NCI-H226 (cell line): Measurements from ENCODE around the gene ZNF497.
"Not testable (repeated sequence)": the region's sequence is repeated elsewhere in the genome, so short reads cannot be mapped to it uniquely, and the experiment has no call there.

ENCODE experiments used
- DNase-seq: peaks from one replicate; pipeline ENCODE4 v3.0.0-alpha.2; 2015

Gene ZNF497

DNA sequence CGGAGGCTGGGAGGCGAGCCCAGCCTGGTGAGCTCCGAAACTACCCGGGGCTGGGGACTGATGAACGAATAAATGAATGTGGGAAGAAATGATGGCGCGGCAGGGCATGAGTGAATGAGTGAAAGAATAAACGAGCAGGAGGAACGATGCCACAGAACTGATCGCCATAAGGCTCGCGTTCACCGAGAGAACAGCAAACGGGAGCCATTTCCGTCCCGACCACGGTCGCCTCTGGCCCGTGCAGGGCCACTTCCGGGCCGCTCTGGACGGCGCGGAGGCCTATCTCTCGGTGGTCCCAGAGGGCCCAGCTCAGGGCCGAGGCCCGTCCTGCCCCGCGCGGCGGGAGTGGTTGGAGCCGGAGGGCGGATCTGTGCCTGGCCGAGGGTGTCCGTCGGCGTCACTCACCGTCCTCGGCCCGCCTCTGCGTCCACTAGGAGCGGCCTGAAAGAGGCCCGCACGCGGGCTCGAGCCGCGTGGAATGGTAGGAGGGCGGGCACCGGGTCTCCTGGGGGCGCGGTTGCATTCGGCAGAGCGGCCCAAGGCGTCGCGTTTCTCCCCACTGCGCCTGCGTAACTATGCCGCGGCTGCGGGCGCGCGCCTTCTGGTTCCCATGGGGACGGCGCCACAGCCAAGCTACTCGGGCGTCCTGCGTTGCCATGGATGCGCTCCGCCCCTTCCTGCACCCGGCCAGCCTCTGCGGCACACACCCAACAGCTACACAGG is at the start of gene ZNF497:
Gene ZNF497 (minus strand): TSS at position 480 of the 723 bp plus-strand sequence. CDS start 5,116 bp downstream, outside the sequence.
- peak; percentile 98 for DNase-seq

DNA sequence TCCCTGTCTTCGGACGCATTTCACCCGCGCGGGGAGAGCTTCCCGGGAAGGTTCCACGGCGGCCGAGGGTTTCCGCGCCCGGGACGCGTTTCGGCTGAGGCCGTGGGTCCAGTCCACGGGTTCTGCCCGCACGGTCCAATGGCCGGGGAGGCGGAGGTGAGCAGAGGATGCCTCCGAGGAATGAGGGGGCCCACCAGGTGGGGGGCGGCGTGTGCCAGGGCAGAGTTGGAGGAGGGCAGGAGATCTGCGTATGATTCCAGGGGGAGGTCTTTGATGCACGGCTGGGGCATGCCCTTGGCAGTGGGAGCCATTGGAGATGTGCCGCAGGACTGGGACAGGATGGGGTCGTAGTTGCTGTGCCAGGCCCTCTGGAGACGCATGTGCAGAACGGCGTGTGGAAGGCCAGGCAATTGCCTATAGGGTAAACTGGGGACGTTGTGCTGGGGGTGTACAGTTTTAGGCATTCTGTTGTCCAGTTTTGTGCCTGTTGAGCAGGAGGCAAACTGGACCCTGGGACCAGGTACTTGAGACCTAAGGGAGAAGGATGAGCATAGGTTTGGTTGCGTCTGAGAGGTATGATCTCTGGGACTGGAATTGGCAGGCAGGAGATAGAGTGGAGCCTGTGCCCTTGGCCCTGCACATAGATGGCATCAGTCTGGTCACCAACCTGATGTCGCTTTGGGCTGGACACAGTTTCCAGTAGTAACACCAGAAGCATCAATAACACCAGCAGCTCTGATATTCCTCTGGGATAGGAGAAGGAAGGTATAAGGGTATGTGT is 46.6 kb upstream of the ZNF497 start:
- DNase-seq = no peak

DNA sequence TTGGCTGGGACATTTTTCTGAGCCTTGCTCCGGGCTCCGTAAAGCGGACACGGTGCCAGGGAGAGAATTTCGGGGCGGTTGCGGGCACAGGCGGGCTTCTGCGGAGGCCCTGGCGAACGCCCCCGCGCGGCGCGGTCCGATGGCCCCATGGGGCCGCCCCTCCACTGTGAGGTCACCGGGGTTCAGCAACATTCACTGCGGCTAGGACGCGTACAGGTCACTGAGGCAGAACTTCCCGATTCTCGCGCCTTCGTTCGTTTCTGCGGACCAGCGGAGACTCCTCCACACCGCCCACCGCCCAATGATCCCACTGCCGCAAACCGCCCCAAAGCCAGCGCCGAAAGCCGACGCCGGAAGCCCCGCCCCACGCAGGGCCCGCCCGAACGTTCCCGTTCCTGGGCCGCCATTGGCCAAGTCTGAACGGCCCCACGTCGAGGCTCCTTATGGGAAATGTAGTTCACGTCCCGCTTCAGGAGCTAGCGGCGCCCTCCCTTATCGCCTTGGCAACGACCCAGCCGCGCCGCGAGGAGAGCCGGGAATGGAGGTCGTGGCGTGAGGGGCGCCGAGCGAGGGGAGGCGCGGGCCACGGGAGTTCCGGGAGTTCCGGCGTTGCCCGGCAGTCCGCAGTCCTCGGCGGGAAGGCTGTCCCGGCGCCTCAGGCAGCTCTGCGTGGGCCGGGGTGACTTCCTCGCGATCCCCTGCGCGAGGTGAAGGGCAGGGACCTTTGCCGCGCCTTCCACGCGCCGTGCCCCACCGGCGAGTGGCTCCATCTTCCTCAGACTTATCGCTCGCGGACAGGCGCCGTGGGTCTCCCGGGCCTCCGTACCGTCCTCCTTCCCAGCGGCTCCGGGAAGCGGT is 45.8 kb upstream of the ZNF497 start, which contains the start of gene ZNF584:
Gene ZNF584 (plus strand): TSS at position 498 of the 858 bp plus-strand sequence. CDS start 499 bp downstream, outside the sequence.
- DNase-seq = peak; percentile 98

DNA sequence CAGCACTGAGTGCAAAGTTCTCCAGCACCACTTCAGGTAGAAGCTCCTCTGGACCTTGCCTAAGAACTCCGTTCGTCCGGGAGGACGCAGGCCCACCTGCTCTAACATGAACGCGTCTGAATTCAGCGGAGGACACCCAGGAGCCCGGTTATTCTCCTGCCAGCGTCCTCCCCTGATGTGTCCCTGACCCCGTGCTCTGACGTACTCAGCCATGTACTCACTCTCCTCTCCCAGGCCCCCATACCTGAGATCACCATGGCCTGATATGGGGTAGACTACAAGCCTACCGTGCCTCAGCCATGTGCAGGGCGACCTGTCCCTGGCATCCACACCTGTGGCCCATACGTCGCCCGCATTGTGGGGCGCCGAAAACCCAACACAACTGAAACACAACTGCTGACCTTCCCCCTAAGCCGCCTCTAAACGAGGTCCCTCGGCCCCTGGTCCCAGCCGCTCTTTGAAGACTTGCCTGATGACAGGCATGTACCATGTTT is 45.2 kb upstream of the ZNF497 start:
- no peak for DNase-seq

DNA sequence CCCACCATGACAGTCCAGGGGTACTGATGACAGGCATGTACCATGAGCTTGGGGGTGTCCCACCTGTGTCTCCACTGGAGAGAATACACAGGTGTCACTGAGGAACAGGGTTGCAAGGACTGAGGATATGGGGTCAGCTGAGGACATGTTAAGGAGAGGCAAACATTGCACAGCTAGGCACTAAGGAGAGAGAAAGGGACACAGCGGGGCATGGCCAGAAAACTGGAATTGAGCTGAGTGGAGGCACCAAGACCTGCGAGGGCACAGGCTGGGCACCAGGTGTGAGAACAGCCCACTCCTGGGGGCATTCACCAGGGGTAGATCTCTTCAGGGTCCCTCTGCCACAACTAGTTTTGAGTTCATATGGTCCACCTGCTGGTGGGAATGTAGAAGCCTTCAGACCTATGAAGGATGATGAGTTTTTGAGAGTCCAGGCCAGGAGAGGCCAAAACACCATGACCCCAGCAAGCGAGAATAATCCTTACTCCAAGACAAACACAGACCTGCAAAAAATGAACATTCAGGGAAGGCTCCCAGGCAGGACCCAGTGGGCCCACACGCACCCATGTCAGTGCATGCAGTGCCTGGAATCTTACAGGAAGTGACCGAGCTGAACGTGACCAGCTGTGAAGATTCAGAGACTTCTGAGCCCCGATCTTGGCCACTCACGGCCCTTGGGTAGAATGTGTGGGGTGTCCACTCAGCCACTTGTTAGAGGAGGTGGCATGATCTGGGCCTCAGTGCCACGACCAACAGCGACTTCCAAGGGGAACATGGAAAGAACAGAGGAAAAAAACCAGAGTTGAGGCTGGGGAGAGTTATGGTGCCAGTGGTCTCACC is 44.5 kb upstream of the ZNF497 start:
- no peak for DNase-seq

DNA sequence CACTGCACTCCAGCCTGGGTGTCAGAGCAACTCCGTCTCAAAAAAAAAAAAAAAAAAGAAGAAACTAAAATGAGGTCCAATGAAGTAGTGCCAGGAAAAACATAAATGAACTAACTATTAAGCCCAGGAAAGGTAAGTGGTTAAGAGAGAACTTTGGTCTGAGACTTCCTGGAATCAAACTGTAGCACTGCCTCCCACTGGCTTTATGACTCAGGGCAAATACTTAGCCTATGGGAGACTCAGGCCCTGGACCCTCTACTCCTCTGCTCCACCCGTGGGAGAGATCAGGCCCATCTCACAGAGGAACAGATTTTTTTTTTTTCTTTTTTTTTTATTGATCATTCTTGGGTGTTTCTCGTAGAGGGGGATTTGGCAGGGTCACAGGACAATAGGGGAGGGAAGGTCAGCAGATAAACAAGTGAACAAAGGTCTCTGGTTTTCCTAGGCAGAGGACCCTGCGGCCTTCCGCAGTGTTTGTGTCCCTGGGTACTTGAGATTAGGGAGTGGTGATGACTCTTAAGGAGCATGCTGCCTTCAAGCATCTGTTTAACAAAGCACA is 41.4 kb upstream of the ZNF497 start:
- DNase-seq = not testable (repeated sequence)

DNA sequence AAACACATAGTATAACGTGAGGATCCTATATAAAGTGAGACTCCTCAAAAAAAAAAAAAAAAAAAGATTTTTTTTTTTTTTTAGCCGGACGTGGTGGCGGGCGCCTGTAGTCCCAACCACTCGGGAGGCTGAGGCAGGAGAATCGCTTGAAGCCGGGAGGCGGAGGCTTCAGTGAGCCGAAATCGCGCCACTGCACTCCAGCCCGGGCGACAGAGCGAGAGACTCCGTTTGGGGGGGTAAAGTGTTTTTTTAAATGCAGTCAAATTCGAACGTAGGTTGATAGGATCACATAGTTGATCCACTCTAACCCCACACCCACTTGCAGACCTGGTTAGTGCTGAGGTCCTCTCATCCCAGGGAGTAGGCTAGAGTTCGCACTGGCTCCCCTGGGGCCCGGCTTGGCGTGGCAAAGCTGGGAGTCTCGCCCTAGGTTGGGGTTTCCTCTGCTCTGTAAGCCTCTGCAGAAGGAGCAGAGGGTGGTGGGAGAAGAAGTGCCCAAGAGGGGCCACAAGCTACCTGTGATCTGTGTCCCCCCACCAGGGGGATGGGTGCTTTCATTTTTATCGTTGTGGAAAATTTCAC is 39.4 kb upstream of the ZNF497 start:
- no peak for DNase-seq

DNA sequence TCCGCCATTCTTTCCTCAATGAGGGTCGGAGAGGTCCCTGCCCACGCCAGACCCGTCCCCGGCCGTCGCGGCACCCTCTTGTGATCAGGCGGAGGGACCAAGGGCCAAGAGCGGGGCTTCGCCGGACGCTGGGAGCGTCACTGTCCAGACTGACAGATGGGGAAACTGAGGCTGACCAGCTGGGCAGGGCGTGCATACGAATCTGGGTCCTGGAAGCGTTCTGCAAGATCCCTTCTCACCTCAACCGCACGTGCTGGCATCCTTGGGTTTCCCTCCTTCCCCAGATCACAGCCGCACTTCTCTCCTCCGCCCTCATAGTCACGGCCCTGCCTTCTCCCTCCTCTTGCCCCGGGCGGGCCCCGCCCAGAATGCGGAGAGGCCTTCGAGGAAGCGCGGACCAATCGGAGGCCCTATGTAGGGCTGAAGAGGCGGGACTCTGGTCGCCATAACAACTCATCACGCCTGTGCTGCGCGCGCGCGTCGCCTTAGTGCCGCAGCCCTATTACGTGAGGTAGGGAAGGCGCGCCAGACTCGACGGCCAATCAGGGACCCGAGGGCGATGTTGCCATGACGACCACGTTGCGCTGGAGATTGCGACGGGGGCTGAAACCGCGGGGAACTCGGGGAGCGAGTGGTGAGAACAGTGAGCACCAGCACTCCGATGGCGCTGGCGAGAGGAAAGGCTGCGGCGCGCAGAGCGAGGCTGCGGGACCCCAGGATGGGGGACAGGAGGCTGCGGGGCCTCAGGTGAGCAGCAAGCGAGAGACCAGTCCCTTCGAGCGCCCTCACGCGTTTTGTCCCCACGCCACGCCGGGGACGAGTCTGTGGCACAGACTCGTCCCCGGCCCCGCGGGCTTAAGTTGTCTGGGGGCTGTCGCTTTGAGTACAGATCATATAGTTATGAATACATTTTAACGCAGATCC is 38.6 kb upstream of the ZNF497 start:
- DNase-seq = peak; percentile 99

DNA sequence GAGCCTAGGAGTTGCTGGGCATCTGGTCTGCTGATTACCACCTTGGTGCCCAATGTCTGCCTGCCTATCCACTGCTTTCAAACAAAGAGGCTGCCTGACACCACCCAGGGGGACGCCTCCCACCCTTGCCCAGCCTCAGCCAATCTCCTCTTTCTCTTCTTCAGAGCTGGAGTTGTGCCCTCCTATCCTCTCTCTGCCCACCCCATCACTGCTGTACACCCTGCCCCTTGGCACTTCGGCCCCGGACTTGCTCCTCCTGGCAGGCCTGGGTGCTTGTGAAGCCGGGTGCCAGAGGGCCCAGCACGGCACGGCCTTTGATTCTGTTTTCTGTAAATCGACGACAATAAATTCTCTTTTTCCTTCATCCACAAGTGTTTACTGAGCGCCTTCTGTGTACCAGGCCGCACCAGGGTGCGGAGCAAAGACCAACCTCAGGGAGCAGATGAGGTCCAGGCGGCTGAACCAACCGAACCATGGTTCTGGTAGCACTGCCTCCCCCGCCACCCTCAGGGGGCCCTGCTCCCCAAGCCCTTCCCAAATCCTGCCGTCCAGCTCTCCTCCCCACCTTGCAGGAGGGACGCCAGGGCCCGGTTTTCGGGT is 37.9 kb upstream of the ZNF497 start:
- DNase-seq = no peak

DNA sequence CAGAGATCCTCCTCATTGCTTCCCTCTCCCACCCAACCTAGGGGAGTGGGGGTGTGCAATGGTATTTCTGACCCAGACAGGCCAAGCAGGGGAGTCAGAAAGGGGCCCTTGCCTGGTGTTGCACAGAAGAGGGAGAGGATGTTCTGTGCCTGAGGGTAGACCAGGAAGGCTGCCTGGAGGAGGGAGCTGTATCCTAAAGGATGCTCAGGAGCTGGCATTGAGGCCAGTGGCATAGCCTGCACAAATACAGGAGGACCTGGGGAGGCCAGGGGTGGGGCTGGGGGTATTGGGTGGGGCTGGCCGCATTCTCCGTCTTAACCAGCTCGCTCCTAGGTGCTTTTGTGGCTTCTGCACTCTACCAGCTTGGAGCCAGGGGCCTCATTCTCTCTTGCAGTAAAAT is 37.4 kb upstream of the ZNF497 start:
- DNase-seq = no peak

DNA sequence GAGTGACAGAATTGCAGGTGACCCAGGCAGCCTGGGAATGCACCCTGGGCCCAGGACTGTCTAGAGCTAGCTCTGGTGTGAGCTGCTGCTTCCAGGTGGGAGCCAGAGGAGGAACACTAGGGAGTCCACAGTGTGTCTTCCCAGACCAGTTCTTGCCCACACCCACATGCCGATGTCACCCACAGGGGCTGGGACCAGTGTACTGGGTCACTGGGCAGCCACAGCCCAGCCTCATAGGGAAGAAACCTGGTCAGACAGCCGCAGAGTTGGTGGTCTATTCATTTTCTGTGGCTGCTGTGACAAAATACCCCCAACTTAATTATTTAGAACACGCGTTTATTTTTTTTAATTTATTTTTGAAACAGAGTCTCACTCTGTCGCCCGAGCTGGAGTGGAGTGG is 36.0 kb upstream of the ZNF497 start:
- no peak for DNase-seq

DNA sequence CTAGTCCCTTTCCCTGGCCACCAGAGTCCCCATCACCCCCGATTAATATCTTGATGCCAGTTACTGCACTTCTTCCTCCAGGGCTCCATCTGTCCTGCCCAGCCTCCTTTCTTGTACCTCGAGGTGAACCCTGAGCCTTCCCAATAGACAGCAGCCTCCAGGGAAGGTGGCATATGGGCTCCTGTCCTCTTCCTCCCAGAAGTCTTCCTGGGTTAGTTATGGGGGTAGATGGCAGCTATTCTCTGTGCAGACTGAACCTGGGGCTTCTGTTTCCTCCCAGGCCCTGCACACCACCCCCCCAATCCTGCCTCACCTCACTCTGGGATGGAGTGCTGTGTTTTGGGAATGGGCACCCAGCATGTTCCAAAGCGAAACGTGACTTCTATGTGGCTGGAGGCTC is 35.5 kb upstream of the ZNF497 start:
- no peak for DNase-seq

DNA sequence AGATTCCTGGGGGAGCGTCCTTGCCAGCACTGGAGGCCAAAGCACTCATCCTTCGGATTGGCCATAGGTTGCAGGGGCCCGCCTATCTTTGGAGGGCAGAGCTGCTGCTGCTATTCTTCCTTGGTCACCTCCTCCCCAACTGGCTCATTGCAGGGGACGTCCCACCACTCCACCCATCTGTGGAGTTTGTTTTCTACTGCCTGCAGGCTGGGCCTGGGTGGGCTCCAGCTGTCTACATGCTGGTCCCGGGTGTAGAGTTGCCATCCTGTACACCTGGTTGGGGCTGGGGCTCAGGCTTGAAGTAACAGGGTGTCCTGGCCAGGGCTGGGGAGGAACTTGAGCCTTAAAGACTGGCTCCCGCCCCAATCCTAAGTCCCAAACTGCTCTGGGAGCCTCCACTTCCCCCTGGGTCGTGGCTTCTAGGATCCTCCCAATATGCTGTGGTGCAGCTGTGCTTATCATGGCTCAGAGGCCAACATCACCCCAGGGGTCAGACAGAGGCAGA is 35.0 kb upstream of the ZNF497 start:
- DNase-seq = no peak

DNA sequence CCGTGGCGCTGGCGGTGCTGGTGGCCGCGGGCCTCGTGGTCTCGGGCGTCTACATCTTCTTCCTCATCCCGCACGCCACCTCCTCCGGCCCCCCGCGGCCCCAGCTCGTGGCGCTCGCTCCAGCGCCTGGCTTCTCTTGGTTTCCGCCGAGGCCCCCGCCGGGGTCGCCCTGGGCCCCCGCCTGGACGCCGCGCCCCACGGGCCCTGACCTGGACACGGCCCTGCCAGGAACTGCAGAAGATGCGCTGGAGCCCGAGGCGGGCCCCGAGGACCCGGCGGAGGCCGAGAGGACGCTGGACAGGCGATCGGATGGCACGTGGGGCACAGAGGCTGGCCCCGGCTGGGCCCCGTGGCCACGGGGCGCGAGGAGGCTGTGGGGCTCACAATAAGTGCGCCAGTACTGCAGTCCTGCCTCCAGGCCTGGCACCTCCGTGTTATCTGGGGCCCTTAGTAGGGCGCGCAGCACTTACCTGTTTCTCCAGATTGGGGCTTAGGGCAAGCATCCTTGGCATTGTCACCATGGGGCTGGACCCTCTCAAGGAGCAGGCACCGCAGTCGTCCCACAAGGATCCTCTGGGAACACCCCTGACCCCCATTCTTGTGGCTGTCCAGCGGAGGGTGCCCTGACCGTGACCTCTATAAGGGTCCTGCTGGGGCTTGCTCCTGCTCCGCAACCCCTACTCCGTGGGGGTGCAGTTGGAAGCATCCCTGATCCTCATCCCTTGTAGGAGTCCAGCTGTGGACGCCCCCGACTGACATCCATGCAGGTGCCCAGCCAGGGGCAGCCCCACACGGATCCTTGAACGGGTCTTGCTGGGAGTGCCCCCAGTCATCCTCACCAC is 34.4 kb upstream of the ZNF497 start:
- no peak for DNase-seq

DNA sequence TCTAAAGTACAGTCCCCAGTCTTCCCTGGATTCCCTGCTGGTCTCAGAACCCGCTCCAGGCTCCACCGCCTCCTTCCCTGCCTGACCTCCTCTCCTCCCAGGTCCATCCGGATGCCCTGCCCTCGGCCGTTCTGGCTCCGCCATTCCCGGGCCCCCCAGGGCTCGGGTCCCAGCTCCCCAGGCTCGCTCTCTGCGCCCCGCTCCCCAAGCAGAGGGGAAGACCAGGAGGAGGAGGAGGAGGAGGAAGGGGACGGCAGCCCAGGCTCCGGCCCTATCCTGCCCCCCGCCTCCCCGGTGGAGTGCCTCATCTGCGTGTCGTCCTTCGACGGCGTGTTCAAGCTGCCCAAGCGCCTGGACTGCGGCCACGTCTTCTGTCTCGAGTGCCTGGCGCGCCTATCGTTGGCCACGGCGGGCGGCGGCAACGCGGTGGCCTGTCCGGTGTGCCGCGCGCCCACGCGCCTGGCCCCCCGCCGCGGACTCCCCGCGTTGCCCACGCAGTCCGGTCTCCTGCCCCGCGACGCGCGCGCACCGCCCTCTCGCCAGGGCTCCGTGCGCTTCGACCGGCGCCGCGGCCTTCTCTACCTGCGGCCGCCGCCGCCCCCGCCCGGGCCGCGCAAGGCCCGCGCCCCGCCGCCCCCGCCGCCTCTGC is 33.6 kb upstream of the ZNF497 start:
- no peak for DNase-seq

DNA sequence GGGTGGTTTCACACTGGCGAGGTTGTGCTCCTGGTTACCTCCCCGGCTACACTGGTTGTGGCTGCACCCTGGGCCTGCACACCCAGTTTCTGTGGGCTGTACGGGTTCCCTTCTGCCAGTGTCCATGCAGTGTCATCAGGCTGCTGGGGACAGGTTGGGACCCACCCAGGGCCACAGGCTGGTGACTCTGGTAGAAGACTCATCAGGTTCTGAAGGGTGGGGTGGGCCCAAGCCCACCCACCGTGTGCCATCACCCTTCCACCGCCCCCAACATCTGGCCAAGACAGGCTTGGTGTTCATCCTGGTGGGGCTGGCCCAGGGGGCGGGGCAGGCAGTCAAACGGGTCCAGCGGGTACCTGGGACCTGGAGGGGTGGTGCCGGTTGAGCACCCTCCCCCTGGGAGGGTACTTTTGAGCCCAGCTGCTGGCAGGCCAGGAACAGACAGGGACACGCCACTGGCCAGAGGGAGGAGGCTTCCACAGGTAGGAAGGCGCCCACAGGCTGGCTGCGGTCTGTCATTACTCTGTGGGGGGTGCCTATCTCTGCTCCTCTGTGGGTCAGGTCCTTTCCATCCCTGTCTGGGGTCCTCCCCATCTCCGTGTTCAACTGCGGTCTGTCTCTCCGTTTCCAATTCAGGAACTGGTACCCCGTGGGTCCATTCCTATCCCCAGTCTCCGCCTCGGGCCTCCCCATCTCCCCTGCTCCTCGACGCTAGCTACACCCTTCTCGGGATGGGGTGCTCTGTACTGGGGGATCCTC is 32.8 kb upstream of the ZNF497 start, which contains the start of gene RNF225:
Gene RNF225 (plus strand): TSS at position 437 of the 759 bp plus-strand sequence. CDS start 434 bp downstream, outside the sequence.
- DNase-seq = no peak

DNA sequence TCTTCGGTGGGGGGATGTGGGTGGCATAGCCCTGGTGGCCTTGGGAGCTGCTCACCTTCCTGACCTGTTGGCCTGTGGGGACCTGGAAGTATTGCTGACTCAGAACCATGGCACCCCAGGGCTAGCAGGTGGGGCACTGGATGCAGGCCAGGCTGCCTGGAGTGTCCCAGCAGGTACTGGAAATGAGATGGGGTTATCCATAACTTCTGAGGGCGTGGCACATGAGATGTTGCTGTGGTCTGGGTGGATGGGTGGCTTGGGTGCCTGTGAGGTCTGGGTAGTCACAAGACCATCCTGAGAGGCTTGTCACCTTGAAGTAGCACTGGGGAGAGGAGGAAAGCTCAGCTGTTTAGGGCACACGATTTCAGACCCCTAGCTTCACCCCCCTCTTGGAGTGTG is 32.3 kb upstream of the ZNF497 start:
- DNase-seq = no peak
